GM23338 (cell line): ENCODE measurements around the gene ACOXL. TPM values are rescaled to one million over a fixed set of nuclear protein-coding genes. Genes with fewer than 3 reads are reported as not detected.

Experiments used
- ATAC-seq: fragments of 200-7000 bp; cut with Tn5 transposase; 3 replicates; pipeline ENCODE4 v1.9.1; 2020
- DNase-seq: peaks from one replicate; pipeline ENCODE4 v3.0.0-alpha.2; 2015; ENCODE audit warnings: low spot score
- H2AFZ ChIP-seq: fragments of 200-600 bp; sonication (generic); 2 replicates; pipeline ENCODE4 v1.8.0; 2016; ENCODE audit warnings: antibody characterized with exemption, mild to moderate bottlenecking, moderate library complexity
- H3F3A ChIP-seq: fragments of 200-600 bp; sonication (generic); replicated peaks from 2 replicates; pipeline ENCODE4 v1.8.0; 2017; ENCODE audit warnings: antibody characterized with exemption, mixed run types, low read depth
- H3K27ac ChIP-seq: fragments of 200-600 bp; sonication (generic); 2 replicates; pipeline ENCODE4 v1.6.1; 2016; ENCODE audit warnings: low read depth
- H3K27me3 ChIP-seq: fragments of 200-600 bp; sonication (generic); 2 replicates; pipeline ENCODE4 v1.8.0; 2016; ENCODE audit warnings: mild to moderate bottlenecking, mixed run types, moderate library complexity; ENCODE audit not compliant: insufficient read depth
- H3K36me3 ChIP-seq: fragments of 200-600 bp; sonication (generic); 2 replicates; pipeline ENCODE4 v1.8.0; 2016; ENCODE audit warnings: mild to moderate bottlenecking; ENCODE audit not compliant: insufficient read depth
- H3K4me1 ChIP-seq: fragments of 200-600 bp; sonication (generic); 2 replicates; pipeline ENCODE4 v1.8.0; 2016; ENCODE audit warnings: mild to moderate bottlenecking, moderate library complexity; ENCODE audit not compliant: insufficient read depth
- H3K4me2 ChIP-seq: fragments of 200-600 bp; sonication (generic); 2 replicates; pipeline ENCODE4 v1.7.1; 2017; ENCODE audit warnings: mixed run types
- H3K4me3 ChIP-seq: fragments of 200-600 bp; sonication (generic); 2 replicates; pipeline ENCODE4 v1.6.1; 2016; ENCODE audit warnings: mixed run types
- H3K79me2 ChIP-seq: fragments of 200-600 bp; sonication (generic); replicated peaks from 2 replicates; pipeline ENCODE4 v1.8.0; 2017; ENCODE audit warnings: mild to moderate bottlenecking; ENCODE audit not compliant: insufficient read depth
- H3K9me2 ChIP-seq: fragments of 200-600 bp; sonication (generic); 2 replicates; pipeline ENCODE4 v1.8.0; 2017; ENCODE audit not compliant: insufficient read depth
- H4K20me1 ChIP-seq: fragments of 200-600 bp; sonication (generic); replicated peaks from 2 replicates; pipeline ENCODE4 v1.8.0; 2017; ENCODE audit warnings: mild to moderate bottlenecking; ENCODE audit not compliant: insufficient read depth
- H3K27ac Mint-ChIP-seq: 2 replicates; pipeline ENCODE4 v1.8.0; 2020; ENCODE audit warnings: inconsistent platforms, mild to moderate bottlenecking, moderate library complexity, mixed read lengths
- H3K27me3 Mint-ChIP-seq: 3 replicates; pipeline ENCODE4 v1.8.0; 2022; ENCODE audit warnings: low read depth, mild to moderate bottlenecking, moderate library complexity, mixed read lengths, inconsistent platforms; ENCODE audit not compliant: insufficient read depth, poor library complexity
- H3K36me3 Mint-ChIP-seq: 3 replicates; pipeline ENCODE4 v1.8.0; 2021; ENCODE audit warnings: low read depth, mild to moderate bottlenecking, inconsistent platforms, moderate library complexity, mixed read lengths
- H3K4me1 Mint-ChIP-seq: 3 replicates; pipeline ENCODE4 v1.8.0; 2020; ENCODE audit warnings: mild to moderate bottlenecking, inconsistent platforms, mixed read lengths
- H3K4me3 Mint-ChIP-seq: 3 replicates; pipeline ENCODE4 v1.8.0; 2021; ENCODE audit warnings: moderate library complexity, mild to moderate bottlenecking, inconsistent platforms, mixed read lengths
- H3K9me3 Mint-ChIP-seq: 3 replicates; pipeline ENCODE4 v1.8.0; 2020; ENCODE audit warnings: moderate library complexity, mild to moderate bottlenecking, inconsistent platforms, mixed read lengths
- CREB1 ChIP-seq: fragments of 250-450 bp; sonication (Bioruptor Pico); IDR thresholded peaks from 2 replicates; pipeline ENCODE4 v1.5.0; 2020; ENCODE audit warnings: low read depth, mild to moderate bottlenecking, moderate library complexity
- EZH2 ChIP-seq: fragments of 200-600 bp; sonication (generic); IDR thresholded peaks from one replicate; pipeline ENCODE4 v1.8.0; 2017; ENCODE audit warnings: antibody characterized with exemption, mild to moderate bottlenecking, low read depth; ENCODE audit not compliant: unreplicated experiment
- EZH2phosphoT487 ChIP-seq: fragments of 200-600 bp; sonication (generic); IDR thresholded peaks from one replicate; pipeline ENCODE4 v1.8.1; 2018; ENCODE audit warnings: antibody characterized with exemption; ENCODE audit not compliant: unreplicated experiment
- JUNB ChIP-seq: IDR thresholded peaks from one replicate; pipeline ENCODE4 v1.6.1; 2016; ENCODE audit warnings: antibody characterized with exemption; ENCODE audit not compliant: unreplicated experiment
- NANOG ChIP-seq: IDR thresholded peaks from 2 replicates; pipeline ENCODE4 v1.6.1; 2016; ENCODE audit warnings: antibody characterized with exemption, borderline replicate concordance
- POLR2AphosphoS5 ChIP-seq: IDR thresholded peaks from 2 replicates; pipeline ENCODE4 v1.6.1; 2016; ENCODE audit warnings: antibody characterized with exemption, low read depth
- STAT1 ChIP-seq: IDR thresholded peaks from one replicate; pipeline ENCODE4 v1.6.1; 2016; ENCODE audit warnings: antibody characterized with exemption; ENCODE audit not compliant: unreplicated experiment
- ZNF114 ChIP-seq: fragments of 250-450 bp; sonication (Bioruptor Pico); IDR thresholded peaks from 2 replicates; pipeline ENCODE4 v1.5.0; 2020; ENCODE audit warnings: mild to moderate bottlenecking, moderate library complexity
- ZNF331 ChIP-seq: fragments of 250-450 bp; sonication (Bioruptor Pico); IDR thresholded peaks from 2 replicates; pipeline ENCODE4 v1.5.0; 2020; ENCODE audit warnings: low read depth, mild to moderate bottlenecking, moderate library complexity
- polyA plus RNA-seq: library from polyadenylated mRNA; unstranded; fragments of >200 nt; fragmentation: Nextera tagmentation; extraction: Ambion mirVana; gene quantifications from 2 replicates; pipeline ENCODE4 v1.2.1, GENCODE V29; 2016
- total RNA-seq: library from RNA; depleted of rRNA; stranded (reverse); fragments of >200 nt; shearing (Covaris generic); gene quantifications from 2 replicates; pipeline ENCODE4 v1.2.3, GENCODE V29; 2014
- TF ChIP-seq, protein P1 (sequence below): IDR thresholded peaks from 2 replicates; pipeline ENCODE4 v1.6.1; 2016; ENCODE audit warnings: antibody characterized with exemption
- TF ChIP-seq, protein P2 (sequence below), 2 experiments: fragments of 200-600 bp in 1 of 2; sonication (generic) in 1 of 2; conservative IDR thresholded peaks; 2 replicates each; pipeline versions ENCODE4 v1.5.1 to v1.6.1; 2016 to 2017; ENCODE audit warnings: antibody characterized with exemption in 2 of 2, low read depth in 2 of 2, mild to moderate bottlenecking in 2 of 2, moderate library complexity in 1 of 2
- TF ChIP-seq, protein P3 (sequence below): IDR thresholded peaks from one replicate; pipeline ENCODE4 v1.6.1; 2018; ENCODE audit warnings: antibody characterized with exemption; ENCODE audit not compliant: unreplicated experiment
- TF ChIP-seq, protein P4 (sequence below): fragments of 250-450 bp; sonication (Bioruptor Pico); IDR thresholded peaks from 2 replicates; pipeline ENCODE4 v1.5.0; 2020; ENCODE audit warnings: mild to moderate bottlenecking, moderate library complexity

ACOXL gene
- total and polyA plus RNA-seq, 2 experiments from 2014 or later = 9.0 to 14.7 TPM

DNA sequence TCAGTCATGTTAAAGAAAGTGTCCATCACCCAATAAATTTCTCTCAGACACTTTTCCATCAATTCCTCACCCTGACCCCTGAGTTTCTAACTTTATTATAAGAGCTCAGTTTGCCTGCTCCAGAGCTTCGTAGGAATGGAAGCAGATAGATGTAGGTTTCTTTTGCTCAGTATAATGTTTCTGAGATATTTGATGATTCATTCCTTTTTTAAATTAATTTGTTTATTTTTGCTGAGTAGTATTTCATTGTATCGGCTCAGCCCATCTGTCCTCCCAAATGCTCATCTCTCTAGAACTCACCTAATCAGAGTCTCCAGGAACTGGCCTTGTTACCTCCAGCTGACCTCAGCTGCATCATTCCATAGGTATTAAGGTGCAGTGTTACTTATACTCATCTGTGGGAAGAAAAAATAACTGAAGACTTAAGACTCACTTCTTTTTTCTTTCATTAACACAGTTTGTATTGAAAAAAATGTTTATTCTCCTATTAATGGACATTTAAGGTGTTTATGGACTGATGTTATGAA is 376.4 kb downstream of the ACOXL start:
- Histone ChIP-seq H3K4me1 (no peaks in the 10 kb centered on the region), H3K9me2 (no peaks in the 10 kb centered on the region), H3K27me3 (no peaks in the 10 kb centered on the region), H2AFZ (no peak overlapping the region), H3K4me2 (no peak overlapping the region), H4K20me1 (no peaks in the 10 kb centered on the region), H3F3A (no peaks in the 10 kb centered on the region), H3K27ac (no peak overlapping the region), H3K36me3 (no peaks in the 10 kb centered on the region), H3K79me2 (no peaks in the 10 kb centered on the region), H3K4me3 (no peak overlapping the region)
- ATAC-seq (no peak), DNase-seq (no peak)
- Mint-ChIP-seq H3K27ac (no peak overlapping the region; the same call in 1 of the 2 replicates), H3K4me1 (peaks cover 2% of the 10 kb centered on the region; the same call in 2 of the 3 replicates), H3K27me3 (peaks cover 2% of the 10 kb centered on the region), H3K9me3 (no peaks in the 10 kb centered on the region), H3K4me3 (no peak overlapping the region), H3K36me3 (no peaks in the 10 kb centered on the region)
- TF ChIP-seq STAT1 (no peak), CREB1 (CRISPR knock-in tag) (no peak), JUNB (no peak), POLR2AphosphoS5 (no peak), ZNF114 (CRISPR knock-in tag) (no peak), ZNF331 (no peak), EZH2 (no peak), EZH2phosphoT487 (no peak), NANOG (no peak)
- TF ChIP-seq, protein P1, sequence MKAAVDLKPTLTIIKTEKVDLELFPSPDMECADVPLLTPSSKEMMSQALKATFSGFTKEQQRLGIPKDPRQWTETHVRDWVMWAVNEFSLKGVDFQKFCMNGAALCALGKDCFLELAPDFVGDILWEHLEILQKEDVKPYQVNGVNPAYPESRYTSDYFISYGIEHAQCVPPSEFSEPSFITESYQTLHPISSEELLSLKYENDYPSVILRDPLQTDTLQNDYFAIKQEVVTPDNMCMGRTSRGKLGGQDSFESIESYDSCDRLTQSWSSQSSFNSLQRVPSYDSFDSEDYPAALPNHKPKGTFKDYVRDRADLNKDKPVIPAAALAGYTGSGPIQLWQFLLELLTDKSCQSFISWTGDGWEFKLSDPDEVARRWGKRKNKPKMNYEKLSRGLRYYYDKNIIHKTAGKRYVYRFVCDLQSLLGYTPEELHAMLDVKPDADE = no peak
- TF ChIP-seq, protein P2, sequence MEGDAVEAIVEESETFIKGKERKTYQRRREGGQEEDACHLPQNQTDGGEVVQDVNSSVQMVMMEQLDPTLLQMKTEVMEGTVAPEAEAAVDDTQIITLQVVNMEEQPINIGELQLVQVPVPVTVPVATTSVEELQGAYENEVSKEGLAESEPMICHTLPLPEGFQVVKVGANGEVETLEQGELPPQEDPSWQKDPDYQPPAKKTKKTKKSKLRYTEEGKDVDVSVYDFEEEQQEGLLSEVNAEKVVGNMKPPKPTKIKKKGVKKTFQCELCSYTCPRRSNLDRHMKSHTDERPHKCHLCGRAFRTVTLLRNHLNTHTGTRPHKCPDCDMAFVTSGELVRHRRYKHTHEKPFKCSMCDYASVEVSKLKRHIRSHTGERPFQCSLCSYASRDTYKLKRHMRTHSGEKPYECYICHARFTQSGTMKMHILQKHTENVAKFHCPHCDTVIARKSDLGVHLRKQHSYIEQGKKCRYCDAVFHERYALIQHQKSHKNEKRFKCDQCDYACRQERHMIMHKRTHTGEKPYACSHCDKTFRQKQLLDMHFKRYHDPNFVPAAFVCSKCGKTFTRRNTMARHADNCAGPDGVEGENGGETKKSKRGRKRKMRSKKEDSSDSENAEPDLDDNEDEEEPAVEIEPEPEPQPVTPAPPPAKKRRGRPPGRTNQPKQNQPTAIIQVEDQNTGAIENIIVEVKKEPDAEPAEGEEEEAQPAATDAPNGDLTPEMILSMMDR (conservative IDR thresholded peaks at IDR 0.05; ENCODE audit: low read depth in 2 of 2) = no peak
- TF ChIP-seq, protein P3, sequence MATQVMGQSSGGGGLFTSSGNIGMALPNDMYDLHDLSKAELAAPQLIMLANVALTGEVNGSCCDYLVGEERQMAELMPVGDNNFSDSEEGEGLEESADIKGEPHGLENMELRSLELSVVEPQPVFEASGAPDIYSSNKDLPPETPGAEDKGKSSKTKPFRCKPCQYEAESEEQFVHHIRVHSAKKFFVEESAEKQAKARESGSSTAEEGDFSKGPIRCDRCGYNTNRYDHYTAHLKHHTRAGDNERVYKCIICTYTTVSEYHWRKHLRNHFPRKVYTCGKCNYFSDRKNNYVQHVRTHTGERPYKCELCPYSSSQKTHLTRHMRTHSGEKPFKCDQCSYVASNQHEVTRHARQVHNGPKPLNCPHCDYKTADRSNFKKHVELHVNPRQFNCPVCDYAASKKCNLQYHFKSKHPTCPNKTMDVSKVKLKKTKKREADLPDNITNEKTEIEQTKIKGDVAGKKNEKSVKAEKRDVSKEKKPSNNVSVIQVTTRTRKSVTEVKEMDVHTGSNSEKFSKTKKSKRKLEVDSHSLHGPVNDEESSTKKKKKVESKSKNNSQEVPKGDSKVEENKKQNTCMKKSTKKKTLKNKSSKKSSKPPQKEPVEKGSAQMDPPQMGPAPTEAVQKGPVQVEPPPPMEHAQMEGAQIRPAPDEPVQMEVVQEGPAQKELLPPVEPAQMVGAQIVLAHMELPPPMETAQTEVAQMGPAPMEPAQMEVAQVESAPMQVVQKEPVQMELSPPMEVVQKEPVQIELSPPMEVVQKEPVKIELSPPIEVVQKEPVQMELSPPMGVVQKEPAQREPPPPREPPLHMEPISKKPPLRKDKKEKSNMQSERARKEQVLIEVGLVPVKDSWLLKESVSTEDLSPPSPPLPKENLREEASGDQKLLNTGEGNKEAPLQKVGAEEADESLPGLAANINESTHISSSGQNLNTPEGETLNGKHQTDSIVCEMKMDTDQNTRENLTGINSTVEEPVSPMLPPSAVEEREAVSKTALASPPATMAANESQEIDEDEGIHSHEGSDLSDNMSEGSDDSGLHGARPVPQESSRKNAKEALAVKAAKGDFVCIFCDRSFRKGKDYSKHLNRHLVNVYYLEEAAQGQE = no peak
- TF ChIP-seq, protein P4, sequence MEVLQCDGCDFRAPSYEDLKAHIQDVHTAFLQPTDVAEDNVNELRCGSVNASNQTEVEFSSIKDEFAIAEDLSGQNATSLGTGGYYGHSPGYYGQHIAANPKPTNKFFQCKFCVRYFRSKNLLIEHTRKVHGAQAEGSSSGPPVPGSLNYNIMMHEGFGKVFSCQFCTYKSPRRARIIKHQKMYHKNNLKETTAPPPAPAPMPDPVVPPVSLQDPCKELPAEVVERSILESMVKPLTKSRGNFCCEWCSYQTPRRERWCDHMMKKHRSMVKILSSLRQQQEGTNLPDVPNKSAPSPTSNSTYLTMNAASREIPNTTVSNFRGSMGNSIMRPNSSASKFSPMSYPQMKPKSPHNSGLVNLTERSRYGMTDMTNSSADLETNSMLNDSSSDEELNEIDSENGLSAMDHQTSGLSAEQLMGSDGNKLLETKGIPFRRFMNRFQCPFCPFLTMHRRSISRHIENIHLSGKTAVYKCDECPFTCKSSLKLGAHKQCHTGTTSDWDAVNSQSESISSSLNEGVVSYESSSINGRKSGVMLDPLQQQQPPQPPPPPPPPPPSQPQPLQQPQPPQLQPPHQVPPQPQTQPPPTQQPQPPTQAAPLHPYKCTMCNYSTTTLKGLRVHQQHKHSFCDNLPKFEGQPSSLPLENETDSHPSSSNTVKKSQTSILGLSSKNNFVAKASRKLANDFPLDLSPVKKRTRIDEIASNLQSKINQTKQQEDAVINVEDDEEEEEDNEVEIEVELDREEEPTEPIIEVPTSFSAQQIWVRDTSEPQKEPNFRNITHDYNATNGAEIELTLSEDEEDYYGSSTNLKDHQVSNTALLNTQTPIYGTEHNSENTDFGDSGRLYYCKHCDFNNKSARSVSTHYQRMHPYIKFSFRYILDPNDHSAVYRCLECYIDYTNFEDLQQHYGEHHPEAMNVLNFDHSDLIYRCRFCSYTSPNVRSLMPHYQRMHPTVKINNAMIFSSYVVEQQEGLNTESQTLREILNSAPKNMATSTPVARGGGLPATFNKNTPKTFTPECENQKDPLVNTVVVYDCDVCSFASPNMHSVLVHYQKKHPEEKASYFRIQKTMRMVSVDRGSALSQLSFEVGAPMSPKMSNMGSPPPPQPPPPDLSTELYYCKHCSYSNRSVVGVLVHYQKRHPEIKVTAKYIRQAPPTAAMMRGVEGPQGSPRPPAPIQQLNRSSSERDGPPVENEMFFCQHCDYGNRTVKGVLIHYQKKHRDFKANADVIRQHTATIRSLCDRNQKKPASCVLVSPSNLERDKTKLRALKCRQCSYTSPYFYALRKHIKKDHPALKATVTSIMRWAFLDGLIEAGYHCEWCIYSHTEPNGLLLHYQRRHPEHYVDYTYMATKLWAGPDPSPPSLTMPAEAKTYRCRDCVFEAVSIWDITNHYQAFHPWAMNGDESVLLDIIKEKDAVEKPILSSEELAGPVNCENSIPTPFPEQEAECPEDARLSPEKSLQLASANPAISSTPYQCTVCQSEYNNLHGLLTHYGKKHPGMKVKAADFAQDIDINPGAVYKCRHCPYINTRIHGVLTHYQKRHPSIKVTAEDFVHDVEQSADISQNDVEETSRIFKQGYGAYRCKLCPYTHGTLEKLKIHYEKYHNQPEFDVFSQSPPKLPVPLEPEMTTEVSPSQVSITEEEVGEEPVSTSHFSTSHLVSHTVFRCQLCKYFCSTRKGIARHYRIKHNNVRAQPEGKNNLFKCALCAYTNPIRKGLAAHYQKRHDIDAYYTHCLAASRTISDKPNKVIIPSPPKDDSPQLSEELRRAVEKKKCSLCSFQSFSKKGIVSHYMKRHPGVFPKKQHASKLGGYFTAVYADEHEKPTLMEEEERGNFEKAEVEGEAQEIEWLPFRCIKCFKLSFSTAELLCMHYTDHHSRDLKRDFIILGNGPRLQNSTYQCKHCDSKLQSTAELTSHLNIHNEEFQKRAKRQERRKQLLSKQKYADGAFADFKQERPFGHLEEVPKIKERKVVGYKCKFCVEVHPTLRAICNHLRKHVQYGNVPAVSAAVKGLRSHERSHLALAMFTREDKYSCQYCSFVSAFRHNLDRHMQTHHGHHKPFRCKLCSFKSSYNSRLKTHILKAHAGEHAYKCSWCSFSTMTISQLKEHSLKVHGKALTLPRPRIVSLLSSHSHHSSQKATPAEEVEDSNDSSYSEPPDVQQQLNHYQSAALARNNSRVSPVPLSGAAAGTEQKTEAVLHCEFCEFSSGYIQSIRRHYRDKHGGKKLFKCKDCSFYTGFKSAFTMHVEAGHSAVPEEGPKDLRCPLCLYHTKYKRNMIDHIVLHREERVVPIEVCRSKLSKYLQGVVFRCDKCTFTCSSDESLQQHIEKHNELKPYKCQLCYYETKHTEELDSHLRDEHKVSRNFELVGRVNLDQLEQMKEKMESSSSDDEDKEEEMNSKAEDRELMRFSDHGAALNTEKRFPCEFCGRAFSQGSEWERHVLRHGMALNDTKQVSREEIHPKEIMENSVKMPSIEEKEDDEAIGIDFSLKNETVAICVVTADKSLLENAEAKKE = no peak
